Inflammatory macrophage (primary cell): Measurements from ENCODE around the gene EPO.

ENCODE experiments used
- DNase-seq, 2 donors: peaks; one replicate each; pipeline ENCODE4 v3.0.0-alpha.2; 2020 to 2022
- total RNA-seq, 18 experiments: gene quantifications; one replicate each; lab custom pipeline; 2026; ENCODE audit warnings: mixed read lengths in 6 of 18, inconsistent platforms in 2 of 18; lab: John Stamatoyannopoulos, UW

EPO gene
- 0 to 0.06 (median 0) reads per million in 18 experiments for total RNA-seq

DNA sequence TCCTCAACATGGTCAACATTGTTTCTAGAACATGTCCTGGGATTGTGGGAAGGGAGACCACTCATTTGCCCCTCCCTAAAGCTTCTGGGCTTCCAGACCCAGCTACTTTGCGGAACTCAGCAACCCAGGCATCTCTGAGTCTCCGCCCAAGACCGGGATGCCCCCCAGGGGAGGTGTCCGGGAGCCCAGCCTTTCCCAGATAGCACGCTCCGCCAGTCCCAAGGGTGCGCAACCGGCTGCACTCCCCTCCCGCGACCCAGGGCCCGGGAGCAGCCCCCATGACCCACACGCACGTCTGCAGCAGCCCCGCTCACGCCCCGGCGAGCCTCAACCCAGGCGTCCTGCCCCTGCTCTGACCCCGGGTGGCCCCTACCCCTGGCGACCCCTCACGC, at the start of gene EPO:
Gene EPO (plus strand): TSS at position 190 of the 392 bp plus-strand sequence. CDS start 513 bp downstream, outside the sequence.
- DNase-seq = no peak

DNA sequence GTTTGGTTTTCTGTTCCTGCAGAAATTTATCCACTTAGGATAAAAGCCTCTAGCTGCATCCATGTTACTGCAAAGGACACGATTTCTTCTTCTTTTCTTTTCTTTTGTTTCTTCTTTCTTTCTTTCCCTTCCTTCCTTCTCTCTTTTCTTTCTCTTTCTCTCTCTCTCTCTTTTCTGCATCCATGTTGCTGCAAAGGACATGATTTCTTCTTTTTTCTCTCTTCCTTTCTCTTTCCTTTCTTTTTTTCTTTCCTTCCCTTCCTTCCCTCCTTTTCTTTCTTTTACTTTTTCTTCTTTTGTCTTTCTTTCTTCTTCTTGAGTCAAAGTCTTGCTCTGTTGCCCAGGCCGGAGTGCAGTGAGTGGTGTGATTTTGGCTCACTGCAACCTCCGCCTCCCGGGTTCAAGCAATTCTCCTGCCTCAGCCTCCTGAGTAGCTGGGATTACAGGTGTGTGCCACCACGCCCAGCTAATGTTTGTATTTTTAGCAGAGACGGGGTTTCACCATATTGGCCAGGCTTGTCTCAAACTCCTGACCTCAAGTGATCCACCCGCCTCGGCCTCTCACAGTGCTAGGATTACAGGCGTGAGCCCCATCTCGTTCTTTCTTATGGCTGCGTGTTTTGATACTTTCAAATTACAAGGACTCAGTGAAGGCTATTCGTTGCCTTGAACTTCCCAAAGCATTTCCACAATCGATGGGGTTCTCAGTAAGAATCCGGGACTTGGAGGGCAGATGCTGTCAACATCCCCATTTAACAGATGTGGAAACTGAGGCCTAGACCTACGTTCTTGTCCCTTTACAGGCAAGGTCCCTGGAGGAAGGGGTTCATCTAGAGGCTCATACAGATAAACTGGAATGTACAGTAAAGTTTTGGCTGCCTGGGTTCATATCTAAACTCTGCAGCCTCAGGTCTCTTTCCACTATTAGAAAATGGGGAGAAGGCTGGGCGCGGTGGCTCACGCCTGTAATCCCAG, 48.6 kb upstream of the EPO start:
- DNase-seq = no peak

DNA sequence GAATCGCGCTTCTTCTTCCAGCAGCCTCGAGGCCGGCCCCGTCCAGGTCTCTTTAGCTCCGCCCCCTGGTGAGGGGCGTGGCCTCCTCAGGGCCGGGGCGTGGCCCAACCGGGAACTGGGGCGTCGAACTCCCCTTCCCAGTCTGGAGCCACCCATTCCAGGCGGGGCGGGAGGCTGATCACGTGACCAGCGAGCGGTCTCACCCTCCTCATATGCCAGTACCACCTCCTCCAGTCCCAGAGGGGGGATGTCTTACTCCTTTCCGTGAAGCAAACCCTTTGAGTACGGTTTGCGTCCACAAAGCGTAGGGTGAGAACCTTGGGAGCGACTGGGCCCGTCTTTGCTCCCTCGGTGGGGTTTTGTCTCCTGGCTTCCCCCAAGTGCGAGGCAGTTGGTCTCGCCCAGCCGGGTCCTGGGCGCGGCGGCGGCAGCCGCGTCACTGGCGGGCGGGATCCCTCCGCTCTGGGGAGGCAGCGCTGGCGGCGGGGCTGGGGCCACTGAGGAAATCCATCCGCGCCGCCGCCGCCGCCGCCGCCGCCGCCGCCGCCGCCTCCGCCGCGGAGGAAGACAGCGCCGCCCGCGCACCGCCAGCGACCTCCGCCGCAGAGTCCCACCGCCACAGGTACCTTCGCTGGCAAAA, 46.8 kb upstream of the EPO start, which contains the start of gene GNB2:
Gene GNB2 (plus strand): TSS at position 439 of the 640 bp plus-strand sequence. CDS start 2,526 bp downstream, outside the sequence.
- DNase-seq = peak; percentile 99

DNA sequence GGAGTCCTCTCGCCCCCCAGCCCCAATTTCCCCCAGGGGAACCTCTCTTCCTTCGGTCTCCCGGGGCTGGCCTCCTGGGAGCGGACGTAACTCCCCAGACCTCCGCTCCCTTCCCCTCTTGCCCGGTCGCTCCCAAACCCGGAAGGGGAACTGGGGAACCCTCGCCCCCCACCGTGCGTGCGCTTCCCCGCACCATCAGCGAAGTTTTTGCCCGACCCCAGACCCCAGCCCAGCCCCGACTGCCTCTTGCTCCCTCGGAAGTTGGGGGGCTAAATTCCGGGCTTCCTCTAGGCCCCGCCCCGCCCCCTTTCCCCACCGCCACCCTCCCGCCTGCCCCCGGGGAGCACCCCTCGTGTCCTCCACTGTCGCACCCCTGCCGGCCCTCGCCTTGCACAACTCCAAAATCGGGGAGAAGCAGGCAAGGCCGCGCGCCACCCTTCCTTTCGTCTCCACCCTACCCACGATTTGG, 46.3 kb upstream of the EPO start:
- peak; percentile 53 to 60 for DNase-seq

DNA sequence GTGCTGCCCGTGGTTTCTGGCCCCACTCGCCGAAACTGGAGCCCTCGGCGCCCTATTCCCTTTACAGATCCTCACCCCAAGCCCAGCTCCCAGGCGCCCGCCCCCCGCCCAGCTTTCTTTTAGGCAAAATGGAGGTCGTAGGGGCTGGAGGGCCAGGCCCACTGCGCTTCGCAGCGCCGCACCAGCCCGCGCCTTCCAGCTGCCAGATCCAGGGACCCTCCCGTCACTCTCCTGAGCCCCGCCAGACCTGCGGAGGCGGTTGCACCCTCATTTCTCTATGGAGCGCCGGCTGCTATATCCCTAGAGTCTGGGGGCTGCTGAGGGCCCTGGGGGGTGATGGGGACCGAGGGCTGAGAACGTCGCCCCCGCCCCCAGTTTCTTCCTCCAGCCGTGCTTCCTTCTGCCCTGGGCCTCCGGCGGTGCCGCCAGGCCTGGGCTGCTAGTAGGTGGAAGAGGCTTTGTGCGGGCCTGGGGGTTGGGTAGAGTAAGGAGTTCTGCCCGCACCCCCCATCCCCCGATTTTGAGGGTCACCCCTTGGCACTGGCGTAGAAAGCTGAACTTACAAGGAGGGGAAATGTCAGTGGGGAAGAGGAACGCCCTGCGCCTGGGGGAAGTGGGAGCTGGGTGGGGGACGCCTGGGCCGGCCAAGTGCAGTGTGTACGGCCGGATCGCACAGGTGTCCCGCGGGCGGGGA, 45.7 kb upstream of the EPO start:
- DNase-seq = peak; percentile 32 to 58

DNA sequence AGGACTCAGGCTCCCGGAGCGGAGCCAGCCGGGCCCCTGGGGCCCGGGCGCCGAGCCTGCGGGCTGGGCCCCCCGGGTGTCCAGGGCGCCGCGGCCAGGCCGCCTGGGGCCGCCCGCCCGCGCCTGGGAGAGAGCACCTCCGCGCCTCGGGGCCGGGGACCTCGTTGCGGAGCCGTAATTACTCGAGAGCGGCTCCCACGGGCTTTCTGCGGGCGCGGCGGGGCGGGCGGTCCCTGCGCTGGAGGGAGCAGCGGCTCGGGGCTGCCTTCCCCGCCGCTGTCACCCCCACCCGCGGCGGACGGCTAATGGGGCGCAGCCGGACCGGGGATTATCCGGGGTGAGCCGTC, 45.2 kb upstream of the EPO start:
- DNase-seq = no peak

DNA sequence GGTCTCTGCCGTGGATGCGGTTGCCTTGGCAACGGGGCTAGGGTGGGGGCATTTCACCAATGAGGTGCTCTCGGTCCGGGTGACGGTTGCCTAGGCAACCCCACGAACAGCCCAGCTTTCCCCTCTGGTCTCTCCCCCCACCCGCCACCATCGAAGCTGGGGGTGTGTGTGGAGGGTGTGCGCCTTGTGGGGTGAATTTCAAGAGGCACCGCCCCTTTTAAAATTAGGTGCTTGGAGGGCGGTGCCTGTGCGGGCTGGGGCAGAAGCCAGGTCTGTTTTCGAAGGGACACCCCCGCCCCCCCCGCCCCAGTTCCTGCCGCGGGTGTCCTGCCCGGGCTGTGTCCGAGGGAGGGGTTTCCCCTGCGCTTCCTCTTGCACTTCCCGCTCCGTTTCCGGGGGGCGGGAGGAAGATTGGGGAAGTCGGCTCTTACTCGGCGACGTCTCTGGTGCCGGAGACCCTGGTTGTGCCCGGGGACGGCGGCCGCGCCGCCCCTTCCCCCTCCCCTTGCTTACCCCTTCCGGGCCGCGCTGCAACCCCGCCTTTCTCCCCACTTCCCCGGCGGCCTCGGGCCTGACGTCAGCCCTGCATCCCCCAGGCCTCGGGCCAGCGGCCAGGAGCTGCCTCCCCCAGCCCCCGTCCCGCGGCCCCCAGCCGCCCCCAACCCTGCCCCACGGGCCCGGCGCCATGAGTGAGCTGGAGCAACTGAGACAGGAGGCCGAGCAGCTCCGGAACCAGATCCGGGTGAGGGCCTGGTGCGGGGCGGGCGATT, 44.5 kb upstream of the EPO start:
- peak; percentile 78 to 79 for DNase-seq

DNA sequence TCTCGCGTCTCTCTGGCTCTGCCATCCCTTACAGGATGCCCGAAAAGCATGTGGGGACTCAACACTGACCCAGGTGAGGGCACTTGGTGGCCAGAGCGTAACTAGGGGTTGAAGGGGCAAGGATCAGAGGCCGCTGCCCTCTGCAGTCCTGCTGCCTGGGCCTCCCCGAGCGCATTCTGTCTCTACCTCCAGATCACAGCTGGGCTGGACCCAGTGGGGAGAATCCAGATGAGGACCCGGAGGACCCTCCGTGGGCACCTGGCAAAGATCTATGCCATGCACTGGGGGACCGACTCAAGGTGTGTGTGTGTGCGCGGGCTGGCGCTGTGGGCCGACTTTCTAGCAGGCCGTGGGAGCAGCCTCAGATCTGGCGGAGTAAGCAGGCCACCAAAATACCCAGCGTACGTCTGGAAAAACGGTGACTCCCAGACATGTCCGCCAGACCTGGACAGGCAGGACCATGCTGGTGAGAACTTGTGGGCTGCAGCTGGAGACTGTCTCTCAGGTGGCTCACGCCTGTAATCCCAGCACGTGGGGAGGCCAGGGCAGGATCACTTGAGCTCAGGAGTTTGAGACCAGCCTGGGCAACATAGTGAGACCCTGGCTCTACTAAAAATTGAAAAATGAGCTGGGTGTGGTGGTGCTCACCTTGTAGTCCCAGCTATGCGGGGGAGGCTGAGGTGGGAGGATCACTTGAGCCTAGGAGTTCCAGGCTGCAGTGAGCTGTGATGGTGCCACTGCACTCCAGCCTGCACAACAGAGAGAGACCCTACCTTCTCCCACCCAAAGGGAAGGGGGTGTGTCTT, 43.6 kb upstream of the EPO start:
- DNase-seq = no peak

DNA sequence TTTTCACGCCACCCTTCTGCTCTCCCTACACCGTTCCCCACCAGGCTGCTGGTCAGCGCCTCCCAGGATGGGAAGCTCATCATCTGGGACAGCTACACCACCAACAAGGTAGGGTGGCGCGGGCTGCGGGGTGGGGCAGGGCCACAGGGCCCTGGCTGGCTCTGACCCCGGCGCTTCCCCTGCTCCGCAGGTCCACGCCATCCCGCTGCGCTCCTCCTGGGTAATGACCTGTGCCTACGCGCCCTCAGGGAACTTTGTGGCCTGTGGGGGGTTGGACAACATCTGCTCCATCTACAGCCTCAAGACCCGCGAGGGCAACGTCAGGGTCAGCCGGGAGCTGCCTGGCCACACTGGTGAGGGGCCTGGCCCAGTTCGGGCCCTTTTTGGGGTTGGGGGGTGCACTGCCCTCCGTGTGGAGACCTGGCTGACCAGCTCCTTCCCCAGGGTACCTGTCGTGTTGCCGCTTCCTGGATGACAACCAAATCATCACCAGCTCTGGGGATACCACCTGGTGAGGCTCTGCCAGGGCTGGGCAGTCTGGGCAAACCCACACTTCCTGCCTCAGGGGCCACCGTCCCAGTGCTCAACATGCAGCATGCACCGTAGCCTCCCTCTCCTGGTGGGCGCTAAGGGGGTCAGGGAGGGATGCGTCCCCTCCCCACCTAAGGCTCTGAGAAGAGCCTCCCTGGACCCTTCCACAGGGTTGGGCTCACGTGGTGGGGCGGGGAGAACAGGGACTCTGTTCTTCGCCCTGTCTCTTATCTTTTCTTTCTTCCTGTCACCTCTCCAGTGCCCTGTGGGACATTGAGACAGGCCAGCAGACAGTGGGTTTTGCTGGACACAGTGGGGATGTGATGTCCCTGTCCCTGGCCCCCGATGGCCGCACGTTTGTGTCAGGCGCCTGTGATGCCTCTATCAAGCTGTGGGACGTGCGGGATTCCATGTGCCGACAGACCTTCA, 42.7 kb upstream of the EPO start:
- DNase-seq = no peak

DNA sequence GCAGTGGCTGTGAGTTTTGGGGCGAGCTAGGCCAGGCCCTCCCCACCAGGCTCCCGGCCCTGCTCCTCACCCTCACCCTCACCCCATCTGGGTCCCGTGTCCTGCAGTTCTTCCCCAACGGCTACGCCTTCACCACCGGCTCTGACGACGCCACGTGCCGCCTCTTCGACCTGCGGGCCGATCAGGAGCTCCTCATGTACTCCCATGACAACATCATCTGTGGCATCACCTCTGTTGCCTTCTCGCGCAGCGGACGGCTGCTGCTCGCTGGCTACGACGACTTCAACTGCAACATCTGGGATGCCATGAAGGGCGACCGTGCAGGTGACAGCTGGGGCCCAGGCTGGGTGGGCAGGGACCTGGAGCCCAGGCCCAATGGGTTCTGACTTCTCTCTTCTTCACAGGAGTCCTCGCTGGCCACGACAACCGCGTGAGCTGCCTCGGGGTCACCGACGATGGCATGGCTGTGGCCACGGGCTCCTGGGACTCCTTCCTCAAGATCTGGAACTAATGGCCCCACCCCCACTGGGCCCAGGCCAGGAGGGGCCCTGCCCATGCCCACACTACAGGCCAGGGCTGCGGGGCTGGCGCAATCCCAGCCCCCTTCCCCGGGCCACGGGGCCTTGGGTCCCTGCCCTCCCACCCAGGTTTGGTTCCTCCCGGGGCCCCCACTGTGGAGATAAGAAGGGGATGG, 41.8 kb upstream of the EPO start:
- DNase-seq = no peak

DNA sequence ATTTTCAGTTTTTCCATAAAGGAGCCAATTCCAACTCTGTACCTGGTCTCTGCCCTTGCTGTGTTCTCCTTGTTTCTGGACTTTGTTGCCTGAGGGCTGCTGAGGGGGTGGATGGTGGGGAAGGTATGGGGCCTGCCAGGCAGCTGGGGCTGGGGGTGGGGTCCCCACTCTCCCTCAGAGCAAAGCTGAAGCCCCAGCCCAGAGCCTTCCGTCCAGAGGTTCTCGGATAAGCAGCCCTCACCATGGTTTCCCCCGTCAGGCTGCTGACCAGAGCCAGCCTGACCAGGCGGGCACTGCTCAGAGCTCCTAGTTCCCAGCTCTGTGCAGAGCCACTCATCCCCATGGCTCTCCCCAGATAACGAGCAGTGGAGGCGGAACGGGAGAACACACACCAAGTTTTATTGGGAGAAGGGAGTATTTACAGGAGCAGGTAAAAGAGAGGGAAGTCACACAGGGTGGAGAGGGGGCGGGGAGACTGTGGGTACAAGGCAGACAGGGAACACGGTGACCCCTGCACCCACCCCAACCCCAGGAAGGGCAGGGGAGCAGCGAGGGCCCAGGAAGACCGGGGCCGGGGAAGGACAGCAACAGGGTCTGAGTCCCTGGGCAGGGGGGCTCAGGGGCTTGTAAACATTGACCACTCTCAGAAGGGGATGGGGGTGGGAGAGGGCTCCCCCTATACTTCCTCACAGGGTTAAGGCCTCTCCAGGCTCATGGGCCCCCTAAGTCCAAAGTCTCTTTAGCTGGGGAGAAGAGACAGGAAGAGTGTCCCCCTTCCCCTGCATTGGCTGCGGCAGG, 40.9 kb upstream of the EPO start:
- no peak for DNase-seq

DNA sequence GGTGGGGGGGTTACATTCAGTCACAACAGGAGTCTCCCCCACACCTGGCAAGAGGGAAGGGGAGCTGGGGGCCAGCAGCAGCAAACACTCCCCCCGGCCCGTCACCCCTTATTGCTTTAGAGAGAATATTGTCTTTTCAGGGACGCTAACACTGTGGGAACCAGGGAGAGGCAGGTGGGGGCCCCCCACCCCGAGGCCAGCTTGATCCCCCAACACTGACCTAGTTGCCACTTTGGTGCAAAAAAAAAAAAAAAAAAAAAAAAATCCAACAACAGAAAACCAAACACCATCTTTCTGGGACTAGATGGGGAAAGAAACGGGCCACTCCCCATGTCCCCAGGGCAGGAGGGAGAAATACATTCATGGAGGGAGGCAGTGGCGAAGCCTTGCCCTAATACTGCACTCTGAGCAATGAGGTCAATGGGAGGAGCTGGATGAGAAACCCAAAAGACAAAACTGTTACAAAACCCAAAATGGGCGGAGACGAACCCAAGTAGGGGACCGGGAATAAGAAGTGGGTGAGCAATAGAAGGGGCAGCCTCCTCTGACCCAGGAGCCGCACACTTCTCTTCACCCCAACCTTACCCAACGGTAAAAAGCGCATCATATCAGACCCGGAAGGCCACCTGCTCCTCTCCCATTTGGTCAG, 40.2 kb upstream of the EPO start:
- DNase-seq = peak; percentile 47 to 74

DNA sequence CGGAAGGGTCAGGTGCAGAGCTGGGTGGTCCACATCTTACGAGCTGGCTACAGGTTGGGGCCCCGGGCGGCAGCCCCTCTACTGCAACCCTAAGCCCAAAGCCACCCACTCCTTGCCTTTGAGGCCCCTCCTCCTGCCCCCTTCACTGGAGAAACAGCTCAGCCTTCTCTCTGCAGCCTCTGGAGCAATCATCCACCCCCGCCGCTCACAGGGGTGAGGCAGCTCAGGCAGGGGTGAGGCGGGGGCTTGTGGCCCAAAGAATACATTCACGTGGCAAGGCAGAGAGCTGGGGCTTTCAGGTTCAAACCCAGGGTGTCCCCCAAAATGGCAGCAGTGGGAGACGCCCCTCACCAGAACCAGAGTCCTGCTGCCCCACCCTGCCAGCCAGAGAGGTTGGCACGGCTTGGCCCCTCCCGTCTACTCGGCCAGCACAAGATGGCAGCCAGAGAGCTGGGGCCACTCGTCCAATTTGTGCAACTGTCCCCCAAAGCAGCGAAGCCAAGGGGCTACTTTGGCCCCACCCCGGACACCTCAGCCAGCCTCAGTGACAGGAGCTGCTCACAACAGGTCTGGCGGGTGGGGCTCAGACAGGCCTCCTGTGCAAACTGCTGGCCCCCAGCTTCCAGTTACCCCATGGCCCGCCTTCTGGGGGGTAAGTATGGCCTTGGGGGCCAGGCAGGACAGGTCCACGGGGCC, 39.5 kb upstream of the EPO start:
- no peak for DNase-seq

DNA sequence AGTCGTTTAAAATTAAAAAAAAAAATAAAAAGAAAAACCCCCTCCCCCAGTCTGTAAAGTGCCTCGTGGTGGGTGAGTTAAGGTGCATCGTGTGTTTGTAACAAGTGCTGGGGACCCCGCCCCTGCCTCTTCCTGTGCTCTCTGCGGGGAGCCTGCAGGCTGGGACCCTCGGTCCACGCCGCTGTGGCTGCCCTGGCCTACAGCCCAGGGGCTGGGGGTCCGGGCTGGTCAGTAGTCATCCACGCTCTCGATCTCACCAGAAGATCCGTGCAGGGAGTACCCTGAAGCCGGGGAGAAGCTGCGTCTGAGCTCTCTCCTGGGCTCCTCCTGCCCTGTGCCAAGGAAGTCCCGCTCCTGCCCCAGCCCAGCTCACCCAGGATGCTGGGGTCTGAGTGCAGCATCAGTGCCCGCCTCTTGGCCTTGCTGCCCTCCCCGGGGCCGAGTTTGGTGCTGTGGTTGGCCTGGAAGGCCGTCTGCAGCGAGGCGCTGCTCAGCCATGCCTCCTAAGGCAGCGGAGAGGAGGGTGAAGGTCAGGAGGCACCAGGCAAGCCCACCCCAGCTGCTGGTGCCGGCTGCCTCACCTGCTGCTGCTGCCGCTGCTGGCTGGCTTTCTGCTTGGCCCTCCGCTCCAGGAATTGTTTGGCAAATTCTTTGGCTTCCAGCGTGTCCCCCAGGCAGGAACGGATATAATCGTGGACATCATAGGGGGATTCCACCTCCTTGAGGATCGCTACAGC, 38.6 kb upstream of the EPO start:
- no peak for DNase-seq

DNA sequence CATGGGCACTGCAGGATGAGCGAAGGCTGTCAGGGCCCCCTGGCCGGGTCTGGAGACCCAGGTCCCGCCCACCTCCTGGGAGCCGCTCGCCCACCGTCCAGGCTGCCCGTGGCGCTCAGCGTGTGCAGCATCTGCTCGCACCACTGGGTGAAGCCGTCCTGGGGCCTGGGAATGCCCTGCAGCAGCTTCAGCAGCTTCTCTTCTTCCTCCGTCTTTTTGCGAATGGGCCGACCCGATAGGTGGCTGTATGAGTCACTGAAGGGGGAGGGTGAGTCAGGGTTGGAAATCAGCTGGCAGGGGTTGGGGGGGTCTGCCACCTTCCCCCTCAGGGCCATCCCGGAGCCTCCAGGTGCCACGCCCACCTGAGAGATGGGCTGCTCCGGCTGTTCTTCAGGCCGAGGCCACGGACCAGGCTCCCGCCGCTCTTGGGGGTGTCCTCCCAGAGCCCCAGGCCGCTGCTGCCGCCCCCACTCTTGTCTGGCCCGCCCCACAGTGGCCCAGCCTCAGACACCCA, 38.0 kb upstream of the EPO start:
- no peak for DNase-seq

DNA sequence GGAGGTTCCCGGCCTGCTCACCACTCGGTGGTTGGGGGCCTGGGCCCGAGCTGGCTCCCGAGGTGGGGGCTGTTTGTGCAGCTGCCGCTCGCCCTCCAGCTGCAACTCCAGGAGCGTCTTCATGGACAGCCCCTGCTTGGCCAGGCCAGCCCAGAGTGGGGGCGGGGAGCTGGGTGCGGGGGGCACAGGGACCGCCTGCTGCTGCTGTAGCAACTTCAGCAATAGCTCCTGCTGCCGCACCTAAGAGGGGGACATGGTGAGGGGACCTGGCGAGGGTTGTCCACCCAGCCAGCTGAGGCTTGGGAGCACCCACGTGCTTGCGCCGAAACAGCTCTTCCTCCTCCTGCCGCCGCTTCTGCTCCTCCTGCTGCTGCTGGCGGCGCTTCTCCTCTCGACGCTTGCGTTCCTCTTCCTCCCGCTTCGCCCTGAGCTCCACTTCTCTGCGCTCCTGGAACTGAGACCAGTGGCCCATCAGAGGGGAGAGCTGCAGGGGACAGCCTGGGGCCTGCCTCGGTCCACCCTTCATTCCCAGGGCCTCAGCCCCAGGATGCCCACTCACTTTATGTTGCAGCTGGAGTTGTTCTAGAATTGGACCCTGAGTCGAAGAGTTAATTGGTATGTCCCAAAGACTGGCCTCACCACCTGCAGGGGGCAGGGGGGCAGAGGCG, 37.1 kb upstream of the EPO start:
- DNase-seq = no peak
